Nucleus accumbens (tissue), 56 donors: ENCODE results near the gene AIPL1.

ENCODE experiments used
- DNase-seq, 56 donors: peaks; one replicate each; lab custom pipeline; 2025; lab: John Stamatoyannopoulos, UW

AIPL1 gene

DNA sequence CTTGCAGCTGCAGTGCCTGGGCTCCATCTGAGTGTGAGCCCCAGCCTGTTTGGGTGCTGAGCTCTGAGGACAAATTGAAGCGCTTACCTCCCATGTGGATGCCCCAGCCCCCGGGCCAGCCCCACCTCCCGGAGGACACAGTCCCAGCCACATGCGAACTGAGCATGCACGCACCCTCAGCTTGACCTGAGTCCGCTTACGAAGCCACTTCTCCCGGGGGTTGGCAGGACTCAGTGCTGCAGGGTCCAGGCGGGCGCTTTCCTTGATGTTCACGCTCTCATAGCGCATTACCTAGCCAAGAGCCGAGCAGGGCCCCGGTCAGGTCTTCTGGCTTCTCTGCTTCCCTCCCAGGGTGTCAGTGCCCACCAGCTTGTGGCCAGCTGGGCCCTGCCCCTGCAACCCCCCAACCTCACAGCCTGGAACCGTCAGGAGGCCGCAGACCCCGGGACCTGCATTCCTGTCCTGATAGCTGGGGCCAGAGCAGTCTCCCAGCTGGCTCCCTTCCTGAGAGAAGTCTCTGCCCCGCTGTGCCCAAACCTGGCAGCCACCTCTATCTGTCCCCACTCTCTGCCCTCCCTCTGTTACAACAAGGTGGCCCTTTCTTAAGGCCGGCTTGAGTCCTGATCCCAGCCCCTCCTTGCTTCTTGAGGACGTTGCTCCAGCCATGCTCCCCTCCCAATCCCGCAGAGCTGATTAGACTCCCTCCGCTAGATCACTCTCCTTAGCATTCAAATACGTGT, 33.3 kb upstream of the AIPL1 start:
- no peak for DNase-seq

DNA sequence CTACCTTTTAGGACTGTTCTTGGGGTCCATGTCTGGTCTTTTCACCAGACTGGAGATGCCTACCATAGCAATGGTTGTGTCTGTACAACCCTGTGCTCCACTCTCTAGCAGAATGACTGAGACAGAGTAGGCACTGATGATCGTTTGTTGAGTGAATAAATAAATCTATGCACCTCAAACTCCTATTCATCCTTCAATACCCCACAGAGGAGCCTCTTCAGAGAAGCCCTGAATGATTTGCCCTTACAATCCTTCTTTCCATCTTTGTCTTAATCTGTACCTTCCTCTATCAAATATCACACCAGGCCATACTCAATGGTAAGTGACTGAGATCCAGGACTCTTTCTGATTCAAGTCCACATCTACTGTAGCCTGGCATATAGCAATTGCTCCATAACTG, 32.6 kb upstream of the AIPL1 start:
- no peak for DNase-seq

DNA sequence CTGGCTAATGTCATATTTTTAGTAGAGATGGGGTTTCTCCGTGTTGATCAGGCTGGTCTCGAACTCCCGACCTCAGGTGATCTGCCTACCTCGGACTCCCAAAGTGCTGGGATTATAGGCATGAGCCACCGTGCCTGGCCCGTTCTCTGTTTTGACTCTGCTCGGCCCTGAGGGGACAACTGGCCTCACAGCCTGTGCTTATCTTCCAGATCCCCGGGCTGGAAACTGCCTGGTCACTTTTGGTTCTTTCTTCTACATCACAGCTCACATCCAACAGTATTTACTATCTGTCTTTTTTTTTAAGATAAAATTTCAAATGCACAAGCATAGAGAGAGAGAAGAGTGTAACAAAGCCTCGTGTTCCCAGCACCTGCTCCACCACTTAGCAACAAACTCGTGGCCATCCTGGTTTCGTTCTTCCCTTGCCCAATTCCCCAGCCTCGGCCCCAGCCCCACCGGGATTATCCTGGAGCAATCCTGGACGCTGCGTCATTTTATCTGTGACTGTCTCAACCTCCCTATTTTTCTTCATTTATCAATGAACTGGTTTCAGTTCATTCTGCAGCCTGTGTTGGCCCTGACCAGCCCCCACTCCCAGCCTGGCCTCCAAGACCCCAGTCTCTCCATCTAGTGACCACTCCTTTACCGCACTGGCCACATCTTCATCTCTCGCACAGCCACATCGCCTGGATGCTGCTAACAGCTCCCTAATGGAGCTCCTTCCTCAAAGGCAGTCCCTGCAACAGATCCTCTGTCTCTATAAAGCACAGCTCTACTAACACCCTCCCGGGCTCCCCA, 30.5 kb upstream of the AIPL1 start:
- DNase-seq: no peak

DNA sequence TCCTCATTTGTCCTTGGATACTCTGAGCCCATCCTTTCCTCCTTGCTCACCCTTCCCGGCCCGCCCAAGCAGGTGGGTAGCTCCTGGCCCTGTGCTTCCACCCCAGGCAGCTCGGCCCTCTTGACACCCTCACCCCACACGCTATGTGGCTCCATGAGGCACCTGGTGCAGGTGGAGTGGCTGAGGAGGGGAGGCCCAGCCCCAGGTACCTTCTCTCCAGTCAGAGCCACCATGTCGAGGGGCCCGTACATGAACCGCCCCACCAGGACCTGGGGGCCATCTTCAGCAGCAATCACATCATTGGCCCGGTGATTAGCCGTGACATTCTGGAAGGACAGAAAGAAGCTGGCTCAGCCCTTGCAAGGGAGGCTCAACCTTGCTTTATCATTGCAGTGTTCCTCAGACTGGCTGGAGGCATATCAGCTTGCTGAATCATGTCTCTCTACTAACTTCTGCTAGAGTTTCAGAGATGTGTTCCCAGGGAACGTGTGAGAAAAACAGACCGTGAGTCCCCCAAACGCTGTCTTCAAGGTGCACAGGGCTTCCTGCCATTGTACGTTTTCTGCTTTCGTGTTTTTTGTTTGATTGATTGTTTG, 29.6 kb upstream of the AIPL1 start:
- DNase-seq: no peak

DNA sequence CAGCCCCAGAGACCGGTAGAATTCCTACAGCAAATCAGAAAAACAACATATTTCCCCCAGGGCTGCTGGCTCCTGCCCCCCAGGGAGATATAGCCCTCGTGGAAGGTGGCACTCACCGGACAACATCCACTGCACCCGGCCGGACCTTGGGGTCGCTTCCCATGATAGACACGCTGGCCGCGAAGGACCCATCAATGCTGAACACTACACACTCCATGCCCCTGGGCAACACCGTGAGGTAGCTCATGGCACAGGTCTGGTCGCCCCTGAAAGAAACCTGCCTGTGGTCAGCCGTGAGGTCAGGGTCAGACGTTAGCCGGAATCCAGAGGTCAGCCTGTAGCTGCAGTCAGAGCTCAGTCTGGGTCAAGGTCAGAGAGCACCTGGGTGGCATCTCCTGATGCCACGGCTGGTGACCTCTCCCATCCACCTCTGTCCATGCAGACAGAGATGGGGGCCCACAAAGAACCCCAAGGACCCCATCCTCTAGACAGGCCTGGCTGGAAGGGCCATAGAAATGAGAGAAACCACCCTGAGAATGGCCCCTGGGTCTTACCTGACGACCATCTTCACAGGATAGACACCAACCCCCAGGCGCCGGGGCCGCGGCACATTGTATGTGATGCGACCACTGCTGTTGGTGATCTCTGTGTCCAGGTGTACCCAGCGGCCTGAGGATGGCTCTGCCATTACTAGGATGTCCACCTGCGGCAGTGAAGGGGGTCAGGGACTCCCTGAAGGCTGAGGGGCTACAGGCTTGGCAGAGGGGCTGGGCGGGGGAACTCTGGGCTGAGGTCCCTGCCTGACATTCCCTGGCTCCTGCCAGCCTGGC, 28.9 kb upstream of the AIPL1 start:
- no peak for DNase-seq

DNA sequence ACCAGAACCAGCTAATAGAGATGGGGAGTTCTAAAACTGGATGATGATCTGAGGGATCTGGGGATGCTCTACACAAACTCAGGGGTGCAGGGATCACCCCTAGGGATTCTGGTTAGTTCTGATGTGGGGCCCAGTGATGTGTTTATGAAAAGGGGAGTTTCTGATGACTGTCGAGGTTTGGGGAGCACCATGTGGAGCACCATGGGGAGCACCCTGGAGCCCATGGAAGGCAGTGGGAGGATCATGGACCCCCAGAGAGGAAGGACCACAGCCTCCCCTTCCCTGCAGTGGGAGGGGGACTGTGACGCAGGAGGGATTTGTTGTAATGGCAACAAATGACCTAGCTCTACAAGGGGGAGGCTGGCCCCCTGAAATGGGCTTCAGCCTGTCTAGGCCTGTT, 27.8 kb upstream of the AIPL1 start:
- DNase-seq: no peak

DNA sequence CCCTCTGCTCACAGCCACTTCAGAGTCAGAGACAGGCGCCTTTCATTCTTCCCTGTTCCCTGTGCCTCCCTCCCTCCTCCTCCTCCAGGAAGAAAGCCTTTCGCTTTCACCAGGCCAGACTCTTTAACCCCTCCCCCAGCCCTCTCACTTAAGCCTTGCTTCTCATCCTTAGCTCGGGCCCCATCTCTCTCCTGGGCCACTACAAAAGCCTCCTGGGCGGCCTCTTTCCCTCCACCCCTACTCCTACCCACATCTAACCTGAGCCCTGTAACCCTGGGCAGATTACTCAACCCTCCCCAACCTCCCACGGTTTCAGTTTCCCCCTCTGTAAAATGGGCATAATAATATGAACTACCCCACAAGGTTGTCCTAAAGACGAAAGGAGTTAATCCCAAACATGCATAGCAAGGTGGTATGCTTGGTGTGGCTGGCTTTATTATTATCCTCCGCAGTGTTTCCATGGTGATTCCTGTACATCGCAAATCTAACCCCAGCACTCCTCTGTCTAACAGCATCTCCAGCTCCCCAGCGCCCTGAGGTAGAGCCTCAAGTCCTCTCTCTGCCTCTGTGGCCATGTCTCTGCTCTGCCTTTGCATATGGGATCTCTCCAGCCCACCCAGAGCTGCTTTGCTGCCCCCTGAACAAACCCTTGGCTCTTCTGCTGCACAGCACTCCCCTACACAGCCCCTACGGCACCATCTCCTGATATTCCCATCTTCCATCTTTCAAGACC, 27.0 kb upstream of the AIPL1 start:
- DNase-seq: no peak

DNA sequence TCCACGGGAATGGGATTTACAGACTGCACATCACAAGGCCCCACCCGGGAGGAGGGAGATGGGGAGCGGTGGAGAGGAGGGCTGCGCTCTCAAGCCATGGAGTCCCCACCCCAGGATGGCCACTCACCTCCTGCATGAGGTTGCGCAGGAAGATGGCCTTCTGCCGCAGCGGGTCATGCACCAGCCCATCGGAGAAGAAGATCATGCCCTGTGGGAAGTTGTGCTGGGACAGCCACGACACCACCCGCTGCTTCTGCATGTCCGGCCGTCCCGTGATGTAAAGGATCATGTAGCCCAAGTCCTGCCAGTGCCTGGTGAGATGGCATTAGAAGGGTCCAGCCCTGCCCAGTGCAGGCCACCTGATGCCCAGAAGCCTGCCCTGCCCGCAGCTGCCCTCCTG, 26.3 kb upstream of the AIPL1 start:
- no peak for DNase-seq

DNA sequence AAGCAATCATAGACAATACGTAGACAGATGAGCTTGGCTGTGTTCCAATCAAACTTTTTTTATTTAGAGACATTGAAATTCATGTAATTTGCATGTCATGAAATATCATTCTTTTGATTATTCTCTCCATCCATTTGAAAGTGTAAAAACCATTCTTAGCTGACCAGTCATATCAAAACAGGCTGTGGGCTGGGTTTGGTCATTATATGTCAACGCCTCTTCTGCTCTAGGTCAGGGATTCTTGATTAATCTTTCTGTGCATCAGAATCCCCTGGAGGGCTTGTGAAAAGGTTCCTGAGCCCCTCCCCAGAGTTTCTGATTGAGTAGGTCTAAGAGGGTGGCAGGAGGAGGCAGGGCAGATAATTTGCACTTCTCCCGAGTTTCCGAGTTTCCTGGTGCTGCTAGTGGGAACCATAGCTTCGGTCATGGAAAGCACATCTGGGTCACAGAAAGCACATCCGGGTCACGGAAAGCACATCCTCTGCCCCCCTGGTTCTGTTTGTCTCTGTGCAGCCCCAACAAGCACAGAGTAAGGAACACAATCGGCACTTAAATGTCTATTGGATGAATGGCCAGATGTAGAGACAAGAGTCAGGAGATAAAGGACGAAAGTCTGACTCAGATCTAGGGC, 25.7 kb upstream of the AIPL1 start:
- no peak for DNase-seq

DNA sequence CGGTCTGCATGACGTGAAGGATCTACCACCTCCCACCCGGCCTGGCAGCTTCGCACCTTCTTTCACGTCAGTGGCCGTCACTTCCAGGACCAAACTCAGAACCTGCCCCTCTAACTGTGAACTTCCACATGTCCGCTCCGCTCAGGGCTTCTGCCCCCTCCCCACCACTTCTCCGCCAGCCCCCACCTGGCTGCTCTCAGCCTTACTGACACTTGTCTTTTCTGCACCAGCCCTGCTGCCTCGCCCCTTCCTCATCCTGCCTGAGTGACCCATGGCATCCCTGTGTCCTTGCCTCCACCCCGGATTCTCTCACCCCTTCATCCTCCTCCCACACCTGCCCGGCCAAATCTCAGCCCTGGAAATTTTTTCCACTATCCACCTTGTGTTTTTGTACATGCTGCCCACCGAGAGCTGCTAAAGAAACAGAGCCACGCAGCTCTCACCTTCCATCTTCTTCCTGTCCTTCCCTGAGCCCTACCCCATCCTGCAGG, 23.6 kb upstream of the AIPL1 start:
- DNase-seq: no peak

DNA sequence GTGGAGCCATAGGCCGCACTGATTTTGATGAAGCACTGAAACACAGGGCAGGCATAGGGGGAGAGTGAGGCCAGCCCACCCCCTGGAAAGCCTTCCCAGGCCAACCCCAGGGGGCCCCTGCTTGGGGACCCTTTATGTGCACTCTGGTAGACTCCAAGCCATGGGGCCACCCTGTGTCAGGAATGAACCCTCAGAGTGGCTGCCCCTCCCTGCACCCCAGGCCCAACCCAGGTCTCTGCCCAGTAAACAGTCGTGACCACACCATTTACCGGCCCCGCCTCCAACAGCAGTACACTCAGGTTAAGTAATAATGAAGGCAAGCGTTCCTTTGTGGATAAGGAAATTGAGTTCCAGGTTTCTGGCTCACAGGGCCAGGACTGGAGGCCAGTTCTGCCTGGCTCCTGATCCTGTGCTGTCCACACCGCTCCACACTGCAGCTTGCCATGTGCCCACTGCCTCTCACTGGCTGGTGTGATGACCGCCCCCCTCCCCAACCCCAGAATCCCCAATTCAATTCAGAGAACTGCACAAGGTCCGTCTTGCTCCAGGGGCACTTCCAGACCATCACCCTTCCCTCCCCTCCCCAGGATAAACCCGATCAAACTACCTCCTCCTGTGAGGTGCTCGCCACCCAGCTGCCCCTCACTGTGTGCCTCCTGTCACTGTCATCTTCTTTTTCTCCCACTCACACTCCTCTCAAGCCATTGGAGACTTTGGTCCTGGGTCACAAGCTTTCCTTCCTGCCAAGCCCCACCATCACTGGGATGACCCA, 23.0 kb upstream of the AIPL1 start:
- DNase-seq: no peak

DNA sequence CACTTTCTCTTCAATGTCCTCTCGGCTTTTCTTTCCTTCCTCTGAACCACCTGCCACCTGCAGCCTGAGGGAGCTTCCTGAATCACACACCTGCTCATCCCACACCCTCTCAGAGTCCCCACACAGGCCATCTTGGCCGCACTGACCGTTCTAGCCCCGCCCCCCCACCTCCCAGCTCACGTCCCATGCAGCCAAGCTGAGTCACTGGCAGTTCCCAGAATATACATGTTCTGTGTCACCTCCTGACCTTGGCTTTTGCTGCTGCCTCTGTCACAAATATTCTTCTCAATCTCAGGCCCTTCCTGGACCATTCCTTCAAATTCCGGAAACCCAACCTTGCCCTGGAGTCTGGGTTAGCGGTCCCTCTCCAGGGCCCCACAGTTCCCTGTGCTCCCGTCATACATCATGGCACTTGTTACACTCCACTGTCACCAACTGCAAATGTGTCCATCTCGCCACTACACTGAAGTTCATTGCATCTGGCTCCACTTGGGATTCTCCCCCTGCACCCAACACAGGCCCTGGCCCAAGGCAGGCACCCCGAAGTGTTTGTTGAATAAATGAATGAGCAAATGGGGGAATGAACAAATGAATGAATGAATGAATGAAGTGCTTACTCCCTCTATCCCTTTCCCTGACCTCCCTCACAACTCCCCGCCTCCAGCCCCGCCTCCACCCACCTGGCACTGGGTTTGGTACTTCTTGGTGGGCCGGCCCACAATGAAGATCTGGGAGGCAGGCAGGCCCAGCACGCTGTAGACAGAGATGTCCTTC, 22.2 kb upstream of the AIPL1 start:
- DNase-seq: no peak

DNA sequence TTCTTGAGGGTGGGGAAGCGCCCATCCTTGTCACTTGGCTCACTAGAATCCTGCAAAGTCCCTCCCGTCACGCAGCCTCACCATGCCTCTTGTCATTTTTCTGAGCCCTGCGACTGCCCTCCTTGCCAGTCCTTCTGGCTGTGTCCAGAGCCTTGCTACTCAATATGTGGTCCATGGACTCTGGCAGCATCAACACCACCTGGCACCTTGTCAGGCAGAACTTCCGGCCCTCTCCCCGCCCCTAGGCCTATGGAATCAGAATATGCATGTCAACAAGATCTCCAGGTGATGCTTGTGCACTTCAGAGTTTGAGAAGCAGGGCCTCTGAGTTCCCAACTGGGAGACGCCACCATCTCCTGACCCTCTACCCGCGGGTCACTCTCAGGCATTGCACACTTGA, 21.4 kb upstream of the AIPL1 start:
- DNase-seq: no peak

DNA sequence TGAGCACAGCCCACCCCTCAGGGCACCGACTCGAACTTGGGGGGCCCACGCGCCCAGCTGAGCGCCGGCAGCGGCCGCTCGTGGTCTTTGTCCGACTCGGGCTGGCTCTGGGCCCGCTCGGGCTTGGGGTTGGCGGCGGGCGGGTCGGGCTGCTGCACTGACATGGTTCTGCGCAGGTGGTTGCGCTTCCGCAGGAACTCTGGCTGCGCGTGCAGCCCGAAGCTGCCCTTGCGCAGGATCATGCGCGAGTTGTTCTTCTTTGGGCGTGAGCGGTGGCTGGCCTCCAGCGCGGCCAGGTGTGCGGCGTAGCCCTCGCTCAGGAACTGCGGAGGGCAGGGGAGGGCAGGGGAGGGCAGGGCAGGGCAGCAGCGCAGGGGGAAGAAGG, 20.4 kb upstream of the AIPL1 start:
- DNase-seq: peak in 1 of 56 donors; percentile 30

DNA sequence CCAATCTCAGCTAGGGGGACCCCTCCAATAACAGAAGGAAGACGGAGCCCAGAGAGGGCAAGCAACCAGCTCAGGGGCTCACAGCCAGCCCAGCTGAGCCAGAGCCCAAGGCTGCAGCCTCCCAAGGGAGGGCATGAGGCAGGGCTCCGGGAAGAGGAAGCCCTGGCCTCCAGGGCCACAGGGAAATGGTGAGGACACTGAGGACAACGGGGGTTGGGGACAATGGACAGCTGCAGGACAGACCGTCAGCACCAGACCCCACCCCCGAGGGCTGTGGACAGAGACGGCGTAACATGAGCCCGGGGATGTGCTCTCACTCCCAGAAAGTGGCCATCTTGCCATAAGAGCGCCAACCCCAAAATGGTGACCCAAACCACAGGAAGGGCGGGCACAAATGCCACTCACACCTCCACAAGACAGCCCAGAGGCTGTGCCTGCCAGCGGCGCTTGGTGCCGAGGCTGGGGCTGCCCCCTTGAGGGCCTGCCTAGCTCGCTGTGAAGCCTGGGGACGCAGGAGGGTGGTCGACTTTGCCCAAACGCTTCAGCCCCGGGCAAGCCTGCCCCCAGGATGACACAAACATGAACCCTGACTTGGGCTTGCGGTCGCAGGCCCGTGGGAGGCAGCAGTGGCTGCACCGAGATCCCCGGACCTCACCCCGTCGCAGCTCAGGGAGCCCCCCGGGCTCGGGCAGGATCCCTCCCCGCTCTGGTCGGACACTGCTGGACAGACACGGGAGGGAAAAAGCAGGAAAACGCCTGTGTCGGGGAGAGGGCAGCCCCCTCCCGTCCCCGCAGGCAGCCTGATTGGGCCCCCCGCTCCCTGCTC, 19.8 kb upstream of the AIPL1 start:
- DNase-seq: no peak

DNA sequence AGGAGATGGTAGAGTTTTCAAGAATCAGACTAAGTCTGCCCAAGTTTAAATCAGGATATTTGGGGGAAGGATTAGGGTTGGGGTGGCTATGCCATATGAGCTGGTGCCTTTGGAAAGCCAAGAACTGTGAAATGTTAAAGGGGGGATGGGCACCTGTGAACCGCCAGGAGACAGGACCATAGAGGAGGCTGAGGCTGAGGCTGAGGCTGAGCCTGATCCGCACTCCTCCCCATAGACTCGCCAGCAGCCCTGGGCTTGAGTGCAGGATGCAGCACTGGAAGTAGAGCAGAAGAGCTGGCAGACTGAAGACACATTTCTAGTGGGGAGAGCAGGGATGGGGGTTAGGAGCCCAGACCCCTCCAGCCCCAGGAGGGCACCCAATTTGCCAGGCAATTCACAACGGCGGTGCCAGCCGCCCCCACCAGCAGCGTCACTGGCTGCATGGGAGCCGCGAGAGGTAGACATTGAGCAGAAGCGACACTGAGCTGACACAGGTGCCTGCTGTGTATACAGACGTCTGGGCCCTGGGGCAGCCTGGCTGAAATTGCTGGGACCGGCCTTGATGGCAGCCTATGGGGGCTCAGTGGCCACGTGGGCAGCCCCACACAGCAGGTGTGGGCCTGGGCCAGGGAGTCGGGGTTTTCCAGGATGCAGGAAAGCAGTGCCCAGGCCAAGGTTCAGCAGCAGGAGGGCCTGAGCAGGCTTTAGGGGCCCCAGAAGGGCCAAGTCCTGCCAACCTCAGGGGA, 18.5 kb upstream of the AIPL1 start:
- no peak for DNase-seq
